Activated T-cell treated with anti-CD3 and anti-CD28 coated beads, Interleukin-2, amount 50 U/mL, for 4 hours (primary cell): ENCODE results near the gene KNSTRN. TPM values are rescaled to one million over a fixed set of nuclear protein-coding genes. Genes with fewer than 3 reads are reported as not detected.

Source experiments
- ATAC-seq, 2 donors: fragments of 200-7000 bp; cut with Tn5 transposase; one replicate each; pipeline ENCODE4 v1.10.0; 2021
- DNase-seq: peaks from one replicate; pipeline ENCODE4 v3.0.0-alpha.2; 2020
- H3K27me3 Mint-ChIP-seq: one replicate; pipeline ENCODE4 v1.8.0; 2021; ENCODE audit warnings: low read depth, mixed read lengths
- H3K36me3 Mint-ChIP-seq: one replicate; pipeline ENCODE4 v1.8.0; 2022; ENCODE audit warnings: mixed read lengths; ENCODE audit not compliant: insufficient read depth
- H3K4me1 Mint-ChIP-seq: one replicate; pipeline ENCODE4 v1.8.0; 2021; ENCODE audit warnings: low read depth, mixed read lengths
- H3K4me3 Mint-ChIP-seq: one replicate; pipeline ENCODE4 v1.8.0; 2021; ENCODE audit warnings: mild to moderate bottlenecking, moderate library complexity, mixed read lengths
- H3K9me3 Mint-ChIP-seq: one replicate; pipeline ENCODE4 v1.8.0; 2021; ENCODE audit warnings: mixed read lengths
- total RNA-seq, 3 donors: library from RNA; stranded (reverse); gene quantifications; one replicate each; pipeline ENCODE4 v1.2.1, GENCODE V29; 2021

KNSTRN gene
- total RNA-seq, 3 donors from 2014 or later, result 22.6 to 37.0 (median 29.1) TPM

GRCh38 chr15:40367371-40367685, 15.2 kb upstream of the KNSTRN start:
- peaks cover 18% of the 10 kb centered on the region for H3K4me1 Mint-ChIP-seq
- no peaks in the 10 kb centered on the region for H3K27me3 Mint-ChIP-seq
- DNase-seq, result no peak
- no peaks in the 10 kb centered on the region for H3K9me3 Mint-ChIP-seq
- peak overlapping the region; percentile 79 for H3K4me3 Mint-ChIP-seq
- peak; percentile 1 to 2 for ATAC-seq
- H3K36me3 Mint-ChIP-seq, result peaks cover 3% of the 10 kb centered on the region

- H3K9me3 Mint-ChIP-seq, result no peaks in the 10 kb centered on the region
- DNase-seq (peak; percentile 82), ATAC-seq (peak; percentile 95 to 96)
- no peaks in the 10 kb centered on the region for H3K27me3 Mint-ChIP-seq
- H3K36me3 Mint-ChIP-seq, result no peaks in the 10 kb centered on the region
- H3K4me1 Mint-ChIP-seq, result peaks cover 18% of the 10 kb centered on the region
- peak overlapping the region; percentile 79 for H3K4me3 Mint-ChIP-seq
Observed at GRCh38 chr15:40367686-40368611, 14.6 kb upstream of the KNSTRN start.

- Mint-ChIP-seq H3K9me3 (no peaks in the 10 kb centered on the region), H3K4me1 (peaks cover 18% of the 10 kb centered on the region), H3K4me3 (peak overlapping the region; percentile 24), H3K36me3 (no peaks in the 10 kb centered on the region), H3K27me3 (no peaks in the 10 kb centered on the region)
- no peak for DNase-seq
- no peak for ATAC-seq
Observed at GRCh38 chr15:40368719-40369473, 13.6 kb upstream of the KNSTRN start.

GRCh38 chr15:40369474-40369869, 13.0 kb upstream of the KNSTRN start:
- no peaks in the 10 kb centered on the region for H3K27me3 Mint-ChIP-seq
- no peak for DNase-seq

GRCh38 chr15:40369971-40370370, 12.6 kb upstream of the KNSTRN start:
- H3K4me1 Mint-ChIP-seq, result peaks cover 18% of the 10 kb centered on the region
- no peak overlapping the region for H3K4me3 Mint-ChIP-seq
- H3K9me3 Mint-ChIP-seq, result no peaks in the 10 kb centered on the region
- H3K27me3 Mint-ChIP-seq, result no peaks in the 10 kb centered on the region
- H3K36me3 Mint-ChIP-seq, result no peaks in the 10 kb centered on the region
- ATAC-seq (no peak), DNase-seq (no peak)

More at GRCh38 chr15:40369474-40369869, 13.0 kb upstream of the KNSTRN start:
- no peak overlapping the region for H3K4me3 Mint-ChIP-seq
- no peak for ATAC-seq
- peaks cover 18% of the 10 kb centered on the region for H3K4me1 Mint-ChIP-seq
- no peaks in the 10 kb centered on the region for H3K9me3 Mint-ChIP-seq
- no peaks in the 10 kb centered on the region for H3K36me3 Mint-ChIP-seq

GRCh38 chr15:40372981-40373380, 9.5 kb upstream of the KNSTRN start:
- Mint-ChIP-seq H3K4me1 (no peaks in the 10 kb centered on the region), H3K4me3 (no peak overlapping the region), H3K9me3 (no peaks in the 10 kb centered on the region), H3K27me3 (no peaks in the 10 kb centered on the region), H3K36me3 (no peaks in the 10 kb centered on the region)
- DNase-seq (no peak), ATAC-seq (no peak)

- DNase-seq (no peak), ATAC-seq (no peak)
- no peaks in the 10 kb centered on the region for H3K36me3 Mint-ChIP-seq
- H3K4me1 Mint-ChIP-seq, result peaks cover 2% of the 10 kb centered on the region
- no peaks in the 10 kb centered on the region for H3K27me3 Mint-ChIP-seq
- H3K4me3 Mint-ChIP-seq, result no peak overlapping the region
- no peaks in the 10 kb centered on the region for H3K9me3 Mint-ChIP-seq
Observed at GRCh38 chr15:40377606-40378005, 4.9 kb upstream of the KNSTRN start.

GRCh38 chr15:40379374-40379773, 3.1 kb upstream of the KNSTRN start:
- no peaks in the 10 kb centered on the region for H3K9me3 Mint-ChIP-seq
- no peaks in the 10 kb centered on the region for H3K27me3 Mint-ChIP-seq
- no peaks in the 10 kb centered on the region for H3K36me3 Mint-ChIP-seq
- DNase-seq, result no peak
- ATAC-seq, result no peak
- H3K4me3 Mint-ChIP-seq, result no peak overlapping the region
- peaks cover 11% of the 10 kb centered on the region for H3K4me1 Mint-ChIP-seq

GRCh38 chr15:40379853-40380252, 2.7 kb upstream of the KNSTRN start:
- H3K4me1 Mint-ChIP-seq, result peaks cover 13% of the 10 kb centered on the region
- no peaks in the 10 kb centered on the region for H3K9me3 Mint-ChIP-seq
- no peaks in the 10 kb centered on the region for H3K36me3 Mint-ChIP-seq
- H3K27me3 Mint-ChIP-seq, result no peaks in the 10 kb centered on the region
- no peak overlapping the region for H3K4me3 Mint-ChIP-seq
- no peak for ATAC-seq
- no peak for DNase-seq

GRCh38 chr15:40380636-40381035, 1.9 kb upstream of the KNSTRN start:
- Mint-ChIP-seq H3K4me3 (no peak overlapping the region), H3K27me3 (no peaks in the 10 kb centered on the region), H3K36me3 (no peaks in the 10 kb centered on the region), H3K9me3 (no peaks in the 10 kb centered on the region), H3K4me1 (peaks cover 13% of the 10 kb centered on the region)
- DNase-seq (no peak), ATAC-seq (no peak)

- H3K36me3 Mint-ChIP-seq, result peaks cover 2% of the 10 kb centered on the region
- H3K4me1 Mint-ChIP-seq, result peaks cover 13% of the 10 kb centered on the region
- ATAC-seq (no peak), DNase-seq (no peak)
- H3K27me3 Mint-ChIP-seq, result no peaks in the 10 kb centered on the region
- H3K9me3 Mint-ChIP-seq, result no peaks in the 10 kb centered on the region
- no peak overlapping the region for H3K4me3 Mint-ChIP-seq
Observed at GRCh38 chr15:40381818-40382529, 547 bp upstream of the KNSTRN start.

- Mint-ChIP-seq H3K27me3 (no peaks in the 10 kb centered on the region), H3K36me3 (peaks cover 25% of the 10 kb centered on the region), H3K9me3 (no peaks in the 10 kb centered on the region), H3K4me1 (peaks cover 13% of the 10 kb centered on the region), H3K4me3 (no peak overlapping the region)
- ATAC-seq (no peak), DNase-seq (no peak)
Observed at GRCh38 chr15:40386480-40386879, 4.0 kb downstream of the KNSTRN start.

- Mint-ChIP-seq H3K4me3 (no peak overlapping the region), H3K9me3 (no peaks in the 10 kb centered on the region), H3K4me1 (peaks cover 3% of the 10 kb centered on the region), H3K27me3 (no peaks in the 10 kb centered on the region), H3K36me3 (peaks cover 34% of the 10 kb centered on the region)
- ATAC-seq (no peak), DNase-seq (no peak)
Observed at GRCh38 chr15:40388941-40389823, 6.7 kb downstream of the KNSTRN start.
